A549 (cell line): ENCODE results near the gene TGIF2. TPM values are rescaled to one million over a fixed set of nuclear protein-coding genes. Genes with fewer than 3 reads are reported as not detected.

Source experiments
- ATAC-seq, 2 experiments: fragments of 200-7000 bp in 1 of 2; fragments of >200 bp in 1 of 2; cut with Nextera tagmentation in 1 of 2; cut with Tn5 transposase in 1 of 2; 3 replicates each; pipeline versions ENCODE4 v1.8.0 to v1.9.1; 2018 to 2020; ENCODE audit warnings: mild to moderate bottlenecking in 1 of 2, moderate library complexity in 1 of 2
- CTCF ChIA-PET: fragments of 300-600 bp; sonication (Branson Sonifier 250); formaldehyde crosslinking; extraction: SDS; loops from one replicate; lab custom pipeline; 2021; ENCODE audit warnings: antibody characterized with exemption, inconsistent platforms; lab: Yijun Ruan, JAX
- POLR2A ChIA-PET: fragments of 350-600 bp; formaldehyde crosslinking; extraction: SDS; loops from one replicate; lab custom pipeline; 2021; ENCODE audit warnings: antibody characterized with exemption, inconsistent platforms; lab: Yijun Ruan, JAX
- DNase-seq, 2 experiments: peaks; one replicate each; pipeline versions ENCODE4 v3.0.0 to v3.0.0-alpha.2; 2011 to 2016; ENCODE audit warnings: low read depth in 1 of 2, low spot score in 1 of 2
- FAIRE-seq: peaks from 2 replicates; lab custom pipeline; 2011; peaks lifted over from hg19 to GRCh38; lab: Jason Lieb, UNC
- H3K27ac ChIP-seq, 2 experiments: fragments of >200 bp; sonication (Bioruptor Twin); formaldehyde crosslinking; 3 replicates each; pipeline ENCODE4 v1.5.1; 2016 to 2017
- H3K4me1 ChIP-seq: fragments of >200 bp; sonication (Bioruptor Twin); formaldehyde crosslinking; 3 replicates; pipeline ENCODE4 v1.6.1; 2016
- H3K4me2 ChIP-seq: fragments of >200 bp; sonication (Bioruptor Twin); formaldehyde crosslinking; 3 replicates; pipeline ENCODE4 v1.6.1; 2016
- H3K4me3 ChIP-seq: fragments of >200 bp; sonication (Bioruptor Twin); formaldehyde crosslinking; 3 replicates; pipeline ENCODE4 v1.5.1; 2016
- H3K9me3 ChIP-seq: fragments of >200 bp; sonication (Bioruptor Twin); formaldehyde crosslinking; 3 replicates; pipeline ENCODE4 v1.6.1; 2016
- HEYL ChIP-seq: fragments of 250-450 bp; sonication (Bioruptor Pico); IDR thresholded peaks from 2 replicates; pipeline ENCODE4 v1.8.0; 2021; ENCODE audit warnings: mild to moderate bottlenecking, moderate library complexity
- HOXB13 ChIP-seq: fragments of 250-450 bp; sonication (Bioruptor Pico); IDR thresholded peaks from 2 replicates; pipeline ENCODE4 v1.5.0; 2020; ENCODE audit warnings: low read depth, mild to moderate bottlenecking, moderate library complexity
- HOXB5 ChIP-seq: fragments of 250-450 bp; sonication (Bioruptor Pico); IDR thresholded peaks from 2 replicates; pipeline ENCODE4 v1.5.0; 2020; ENCODE audit warnings: mild to moderate bottlenecking, moderate library complexity
- JUNB ChIP-seq: fragments of >200 bp; sonication (Bioruptor Twin); formaldehyde crosslinking; IDR thresholded peaks from 2 replicates; pipeline ENCODE4 v1.6.1; 2016
- MAFK ChIP-seq: fragments of 450-650 bp; IDR thresholded peaks from 2 replicates; pipeline ENCODE4 v1.6.1; 2014; ENCODE audit not compliant: partially characterized antibody
- NPAS2 ChIP-seq: fragments of 250-450 bp; sonication (Bioruptor Pico); IDR thresholded peaks from 2 replicates; pipeline ENCODE4 v1.8.0; 2022; ENCODE audit warnings: mild to moderate bottlenecking, moderate library complexity, borderline replicate concordance
- PHF8 ChIP-seq: fragments of 200-600 bp; sonication (generic); IDR thresholded peaks from 2 replicates; pipeline ENCODE4 v1.6.1; 2016; ENCODE audit warnings: low read depth, mild to moderate bottlenecking, antibody characterized with exemption, moderate library complexity, borderline replicate concordance
- POLR2AphosphoS2 ChIP-seq: conservative IDR thresholded peaks from 2 replicates; pipeline ENCODE4 v1.6.1; 2012; ENCODE audit warnings: low read length, improper control_type of control experiment, inconsistent platforms
- RAD21 ChIP-seq, 2 experiments: fragments of >200 bp in 1 of 2; sonication (Bioruptor Twin) in 1 of 2; formaldehyde crosslinking in 1 of 2; IDR thresholded peaks in 1 of 2; conservative IDR thresholded peaks in 1 of 2; 2 replicates in 1 of 2; 3 replicates in 1 of 2; pipeline ENCODE4 v1.6.1; 2012 to 2018; ENCODE audit warnings: inconsistent platforms in 1 of 2
- RARB ChIP-seq: fragments of 250-450 bp; sonication (Bioruptor Pico); IDR thresholded peaks from 2 replicates; pipeline ENCODE4 v1.8.0; 2021; ENCODE audit warnings: mild to moderate bottlenecking, moderate library complexity
- RFX5 ChIP-seq: fragments of 450-650 bp; IDR thresholded peaks from 2 replicates; pipeline ENCODE4 v1.7.1; 2014; ENCODE audit warnings: antibody characterized with exemption, mild to moderate bottlenecking, moderate library complexity
- RNF2 ChIP-seq: fragments of 200-600 bp; sonication (generic); IDR thresholded peaks from 2 replicates; pipeline ENCODE4 v1.6.1; 2016; ENCODE audit warnings: low read depth, mild to moderate bottlenecking, antibody characterized with exemption, moderate library complexity, borderline replicate concordance
- WGBS: methylation state at CpG from one replicate; pipeline ENCODE4 v1.1.6; 2017; ENCODE audit errors: missing lambda C conversion rate; 5-methylcytosine and 5-hydroxymethylcytosine counted together
- polyA plus RNA-seq, 4 experiments: library from polyadenylated mRNA; depleted of rRNA in 3 of 4; stranded (reverse); fragments of >200 nt; fragmentation: RNase III in 1 of 4; extraction: RNeasy Plus Mini Kit Qiagen cat#74134 plus additional on column Dnase treatment in 1 of 4; gene quantifications; 2 replicates in 3 of 4; 3 replicates in 1 of 4; pipeline ENCODE4 v1.2.3, GENCODE V29; 2011 to 2017
- TF ChIP-seq, protein P1 (sequence below): fragments of 450-650 bp; IDR thresholded peaks from 2 replicates; pipeline ENCODE4 v1.6.1; 2014; ENCODE audit warnings: antibody characterized with exemption
- TF ChIP-seq, protein P2 (sequence below): fragments of 150-350 bp; IDR thresholded peaks from 2 replicates; pipeline ENCODE4 v1.6.1; 2014; ENCODE audit warnings: low read depth, mild to moderate bottlenecking, low read length
- TF ChIP-seq, protein P3 (sequence below): fragments of >200 bp; sonication (Bioruptor Twin); formaldehyde crosslinking; IDR thresholded peaks from 3 replicates; pipeline ENCODE4 v1.6.1; 2016
- TF ChIP-seq, protein P4 (sequence below): IDR thresholded peaks from 2 replicates; pipeline ENCODE4 v1.6.1; 2012; ENCODE audit warnings: low read depth, borderline replicate concordance
- TF ChIP-seq, protein P5 (sequence below): fragments of 250-450 bp; sonication (Bioruptor Pico); IDR thresholded peaks from 2 replicates; pipeline ENCODE4 v1.5.0; 2021; ENCODE audit warnings: mild to moderate bottlenecking, moderate library complexity, borderline replicate concordance
- TF ChIP-seq, protein P6 (sequence below): fragments of >200 bp; sonication (Bioruptor Twin); formaldehyde crosslinking; IDR thresholded peaks from 2 replicates; pipeline ENCODE4 v1.6.1; 2016

Gene TGIF2
- polyA plus RNA-seq, 2 of the 4 experiments (the other 2 are of a cell fraction) = 4.1 to 5.1 TPM

DNA sequence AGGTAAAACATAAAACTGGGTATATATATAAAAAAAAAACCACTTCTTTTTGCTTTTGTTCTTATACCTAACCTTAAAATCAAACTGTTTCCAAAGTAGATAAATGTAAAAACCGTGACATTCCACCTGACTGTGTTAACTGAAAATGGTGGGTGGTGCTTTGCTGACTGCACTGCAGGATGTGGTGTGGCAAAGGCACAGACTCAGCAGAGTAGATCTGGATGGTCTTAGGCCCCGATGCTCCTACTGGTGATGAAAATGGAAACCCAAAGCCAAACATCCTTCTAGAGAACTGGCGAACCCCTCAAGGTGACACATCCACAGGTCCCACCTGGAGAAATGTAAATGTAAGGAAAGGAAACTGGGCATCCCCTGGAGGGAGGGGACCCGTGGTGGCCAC is 8.9 kb downstream of the TGIF2 start:
- no peak for DNase-seq
- no peak for FAIRE-seq
- TF ChIP-seq JUNB (no peak), NPAS2 (CRISPR knock-in tag) (no peak), MAFK (no peak), HOXB5 (CRISPR knock-in tag) (no peak), RNF2 (no peak), RFX5 (no peak), HOXB13 (no peak), HEYL (CRISPR knock-in tag) (no peak), PHF8 (no peak), RAD21 (conservative IDR thresholded peaks at IDR 0.05 in 1 of 2, IDR thresholded peaks at IDR 0.05 in 1 of 2) (no peak), RARB (CRISPR knock-in tag) (no peak), POLR2AphosphoS2 (no peak)
- TF ChIP-seq, protein P1, sequence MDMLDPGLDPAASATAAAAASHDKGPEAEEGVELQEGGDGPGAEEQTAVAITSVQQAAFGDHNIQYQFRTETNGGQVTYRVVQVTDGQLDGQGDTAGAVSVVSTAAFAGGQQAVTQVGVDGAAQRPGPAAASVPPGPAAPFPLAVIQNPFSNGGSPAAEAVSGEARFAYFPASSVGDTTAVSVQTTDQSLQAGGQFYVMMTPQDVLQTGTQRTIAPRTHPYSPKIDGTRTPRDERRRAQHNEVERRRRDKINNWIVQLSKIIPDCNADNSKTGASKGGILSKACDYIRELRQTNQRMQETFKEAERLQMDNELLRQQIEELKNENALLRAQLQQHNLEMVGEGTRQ = no peak
- TF ChIP-seq, protein P2, sequence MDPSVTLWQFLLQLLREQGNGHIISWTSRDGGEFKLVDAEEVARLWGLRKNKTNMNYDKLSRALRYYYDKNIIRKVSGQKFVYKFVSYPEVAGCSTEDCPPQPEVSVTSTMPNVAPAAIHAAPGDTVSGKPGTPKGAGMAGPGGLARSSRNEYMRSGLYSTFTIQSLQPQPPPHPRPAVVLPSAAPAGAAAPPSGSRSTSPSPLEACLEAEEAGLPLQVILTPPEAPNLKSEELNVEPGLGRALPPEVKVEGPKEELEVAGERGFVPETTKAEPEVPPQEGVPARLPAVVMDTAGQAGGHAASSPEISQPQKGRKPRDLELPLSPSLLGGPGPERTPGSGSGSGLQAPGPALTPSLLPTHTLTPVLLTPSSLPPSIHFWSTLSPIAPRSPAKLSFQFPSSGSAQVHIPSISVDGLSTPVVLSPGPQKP = no peak
- TF ChIP-seq, protein P3, sequence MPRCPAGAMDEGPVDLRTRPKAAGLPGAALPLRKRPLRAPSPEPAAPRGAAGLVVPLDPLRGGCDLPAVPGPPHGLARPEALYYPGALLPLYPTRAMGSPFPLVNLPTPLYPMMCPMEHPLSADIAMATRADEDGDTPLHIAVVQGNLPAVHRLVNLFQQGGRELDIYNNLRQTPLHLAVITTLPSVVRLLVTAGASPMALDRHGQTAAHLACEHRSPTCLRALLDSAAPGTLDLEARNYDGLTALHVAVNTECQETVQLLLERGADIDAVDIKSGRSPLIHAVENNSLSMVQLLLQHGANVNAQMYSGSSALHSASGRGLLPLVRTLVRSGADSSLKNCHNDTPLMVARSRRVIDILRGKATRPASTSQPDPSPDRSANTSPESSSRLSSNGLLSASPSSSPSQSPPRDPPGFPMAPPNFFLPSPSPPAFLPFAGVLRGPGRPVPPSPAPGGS = no peak
- TF ChIP-seq, protein P4, sequence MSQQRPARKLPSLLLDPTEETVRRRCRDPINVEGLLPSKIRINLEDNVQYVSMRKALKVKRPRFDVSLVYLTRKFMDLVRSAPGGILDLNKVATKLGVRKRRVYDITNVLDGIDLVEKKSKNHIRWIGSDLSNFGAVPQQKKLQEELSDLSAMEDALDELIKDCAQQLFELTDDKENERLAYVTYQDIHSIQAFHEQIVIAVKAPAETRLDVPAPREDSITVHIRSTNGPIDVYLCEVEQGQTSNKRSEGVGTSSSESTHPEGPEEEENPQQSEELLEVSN = no peak
- TF ChIP-seq, protein P5, sequence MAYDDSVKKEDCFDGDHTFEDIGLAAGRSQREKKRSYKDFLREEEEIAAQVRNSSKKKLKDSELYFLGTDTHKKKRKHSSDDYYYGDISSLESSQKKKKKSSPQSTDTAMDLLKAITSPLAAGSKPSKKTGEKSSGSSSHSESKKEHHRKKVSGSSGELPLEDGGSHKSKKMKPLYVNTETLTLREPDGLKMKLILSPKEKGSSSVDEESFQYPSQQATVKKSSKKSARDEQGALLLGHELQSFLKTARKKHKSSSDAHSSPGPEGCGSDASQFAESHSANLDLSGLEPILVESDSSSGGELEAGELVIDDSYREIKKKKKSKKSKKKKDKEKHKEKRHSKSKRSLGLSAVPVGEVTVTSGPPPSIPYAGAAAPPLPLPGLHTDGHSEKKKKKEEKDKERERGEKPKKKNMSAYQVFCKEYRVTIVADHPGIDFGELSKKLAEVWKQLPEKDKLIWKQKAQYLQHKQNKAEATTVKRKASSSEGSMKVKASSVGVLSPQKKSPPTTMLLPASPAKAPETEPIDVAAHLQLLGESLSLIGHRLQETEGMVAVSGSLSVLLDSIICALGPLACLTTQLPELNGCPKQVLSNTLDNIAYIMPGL (CRISPR knock-in tag) = no peak
- H3K4me2 ChIP-seq = no peak overlapping the region
- CTCF ChIA-PET = no interaction called here
- no peak overlapping the region for H3K27ac ChIP-seq
- H3K4me1 ChIP-seq = no peaks in the 10 kb centered on the region
- no peaks in the 10 kb centered on the region for H3K9me3 ChIP-seq
- POLR2A ChIA-PET = no interaction called here
- WGBS = 71% methylated on average over 4 of the region's 4 CpGs
- no peak overlapping the region for H3K4me3 ChIP-seq
- no peak for ATAC-seq

DNA sequence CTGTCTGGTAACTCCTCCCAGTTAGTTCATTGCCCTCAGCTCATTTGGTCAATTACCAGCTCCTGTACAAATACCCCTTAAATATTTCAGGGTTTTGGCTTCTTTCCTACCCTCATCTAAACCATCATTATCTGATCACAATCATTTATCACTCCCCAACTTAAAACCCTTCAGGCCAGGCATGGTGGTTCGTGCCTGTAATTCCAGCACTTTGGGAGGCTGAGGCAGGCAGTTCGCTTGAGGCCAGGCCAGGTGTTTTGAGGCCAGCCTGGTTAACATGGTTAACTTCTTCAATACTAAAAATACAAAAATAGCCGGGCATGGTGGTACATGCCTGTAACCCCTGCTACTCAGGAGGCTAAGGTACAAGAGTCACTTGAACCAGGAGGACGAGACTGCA is 9.4 kb downstream of the TGIF2 start:
- no peak for FAIRE-seq
- no peak overlapping the region for H3K4me3 ChIP-seq
- ATAC-seq = no peak
- WGBS = 93% methylated on average over 4 of the region's 4 CpGs
- TF ChIP-seq, protein P5 (CRISPR knock-in tag) = no peak
- no peak for TF ChIP-seq HOXB5 (CRISPR knock-in tag)
- TF ChIP-seq, protein P6, sequence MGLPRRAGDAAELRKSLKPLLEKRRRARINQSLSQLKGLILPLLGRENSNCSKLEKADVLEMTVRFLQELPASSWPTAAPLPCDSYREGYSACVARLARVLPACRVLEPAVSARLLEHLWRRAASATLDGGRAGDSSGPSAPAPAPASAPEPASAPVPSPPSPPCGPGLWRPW = no peak
- TF ChIP-seq MAFK = no peak
- TF ChIP-seq PHF8 = no peak
- ChIA-PET CTCF (no interaction called here), POLR2A (no interaction called here)
- no peak overlapping the region for H3K27ac ChIP-seq
- no peaks in the 10 kb centered on the region for H3K4me1 ChIP-seq
- H3K4me2 ChIP-seq = no peak overlapping the region
- no peak for DNase-seq
- no peaks in the 10 kb centered on the region for H3K9me3 ChIP-seq
